Measurements from ENCODE around the gene BRD3OS.
A peak's percentile ranks its signal among the peaks of the same experiment; 100 is the strongest.

- TF ChIP-seq CTCF (conservative IDR thresholded peaks at IDR 0.05), result no peak
- TF ChIP-seq ZFX (IDR thresholded peaks at IDR 0.05), result peak; percentile 59; the same call in 1 of the 2 replicates
Measured at GRCh38 chr9:134025606-134026541, 593 bp downstream of the BRD3OS start.
